GM18498 (cell line): ENCODE measurements around the gene POGK.

Source experiments
- ATAC-seq: cut with Tn5 transposase; IDR thresholded peaks from one replicate; pipeline ENCODE4 v1.9.1; 2021; ENCODE audit warnings: mild to moderate bottlenecking, moderate library complexity; ENCODE audit not compliant: unreplicated experiment

POGK gene

DNA sequence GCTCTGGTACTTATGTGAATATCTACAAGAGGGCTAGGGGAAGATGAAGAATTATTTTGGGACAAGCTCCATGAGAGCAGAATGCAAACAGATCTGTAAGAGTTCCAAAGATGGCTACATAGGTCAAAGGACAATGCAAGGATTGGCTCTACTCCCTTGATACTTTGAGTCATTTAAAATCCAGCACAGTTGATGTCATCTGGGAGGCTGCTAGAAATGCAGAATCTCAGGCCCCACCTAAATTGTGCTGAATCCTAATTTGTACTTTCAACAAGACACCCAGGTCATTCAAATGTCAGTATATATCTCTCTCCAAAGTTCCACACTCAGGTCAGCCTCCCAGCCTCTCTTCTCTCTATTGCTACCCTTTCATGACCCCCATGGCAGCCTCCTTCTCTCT, 60.5 kb downstream of the POGK start:
- no peak for ATAC-seq

DNA sequence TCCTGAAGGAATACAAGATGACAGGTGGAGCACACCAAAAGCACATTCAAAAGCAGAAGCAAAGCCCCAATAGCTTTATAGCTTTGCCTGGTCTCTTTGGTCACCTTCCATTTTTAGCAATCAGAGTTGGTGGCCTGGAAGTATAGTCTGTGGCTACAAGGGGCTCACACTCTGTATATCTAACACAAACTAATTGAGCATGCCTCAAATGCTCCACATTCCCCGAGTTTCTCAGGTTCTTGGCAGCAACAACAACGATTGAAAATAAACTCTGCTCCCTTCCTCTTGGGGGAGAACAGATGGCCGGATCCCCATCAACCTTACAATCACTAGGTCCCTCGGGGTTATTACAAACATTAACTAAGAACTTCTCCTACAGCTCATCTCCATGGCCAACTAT, 61.7 kb downstream of the POGK start:
- no peak for ATAC-seq

DNA sequence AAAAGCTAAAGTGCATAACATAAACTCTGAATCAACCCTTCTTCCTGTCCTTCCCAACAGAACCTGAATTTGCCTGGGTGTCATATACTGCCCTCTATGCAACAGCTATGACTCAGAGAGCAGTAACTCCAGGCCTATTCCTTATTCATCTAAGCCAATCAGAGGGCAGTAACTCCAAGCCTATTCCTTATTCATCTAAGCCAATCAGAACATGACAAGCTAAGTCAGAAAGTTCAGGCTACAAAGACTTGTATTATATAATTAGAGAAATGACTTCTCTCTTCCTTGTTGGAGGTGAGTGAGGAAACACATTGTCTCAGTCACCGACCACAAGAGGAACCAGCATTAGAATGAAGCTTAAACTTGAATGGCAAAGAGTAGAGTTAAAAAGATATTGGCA, 63.0 kb downstream of the POGK start:
- ATAC-seq: no peak

DNA sequence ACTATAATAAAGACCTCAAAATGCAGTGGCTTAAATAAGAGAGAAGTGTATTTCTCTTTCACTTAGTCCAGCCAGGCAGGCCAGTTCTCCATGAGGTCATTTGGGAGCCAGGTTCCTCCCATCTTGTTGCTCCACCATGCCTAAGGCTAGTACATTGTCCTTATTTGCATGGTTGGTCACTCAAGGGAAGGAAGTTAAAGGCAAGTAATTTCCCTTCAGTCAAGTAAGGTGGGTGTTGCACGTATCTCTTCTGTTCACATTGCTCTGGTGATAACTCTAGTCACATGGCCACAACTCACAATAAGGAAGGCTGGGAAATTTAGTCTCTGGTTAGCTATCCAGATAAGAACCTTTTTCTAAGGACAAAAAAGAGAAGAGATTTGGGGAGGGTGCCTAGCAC, 64.0 kb downstream of the POGK start:
- ATAC-seq: no peak

DNA sequence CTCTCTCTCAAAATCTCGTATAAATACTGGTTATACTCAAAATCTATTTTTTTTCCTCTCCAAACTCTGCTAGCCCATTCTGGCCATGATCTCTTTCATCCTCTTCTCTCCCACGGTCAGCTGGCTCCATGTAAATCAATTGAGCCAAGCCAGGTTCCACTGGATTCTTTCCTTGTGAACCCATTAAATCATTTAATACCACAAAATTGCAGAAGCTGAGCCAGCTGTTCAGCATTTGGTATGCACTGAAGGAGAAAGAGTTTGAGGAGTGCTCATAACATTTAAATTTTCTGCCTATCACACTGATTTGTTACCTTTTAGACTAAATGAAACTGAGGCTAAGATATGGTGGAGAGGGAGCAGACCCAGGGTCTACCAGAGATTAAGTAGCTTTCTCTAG, 65.9 kb downstream of the POGK start:
- no peak for ATAC-seq

DNA sequence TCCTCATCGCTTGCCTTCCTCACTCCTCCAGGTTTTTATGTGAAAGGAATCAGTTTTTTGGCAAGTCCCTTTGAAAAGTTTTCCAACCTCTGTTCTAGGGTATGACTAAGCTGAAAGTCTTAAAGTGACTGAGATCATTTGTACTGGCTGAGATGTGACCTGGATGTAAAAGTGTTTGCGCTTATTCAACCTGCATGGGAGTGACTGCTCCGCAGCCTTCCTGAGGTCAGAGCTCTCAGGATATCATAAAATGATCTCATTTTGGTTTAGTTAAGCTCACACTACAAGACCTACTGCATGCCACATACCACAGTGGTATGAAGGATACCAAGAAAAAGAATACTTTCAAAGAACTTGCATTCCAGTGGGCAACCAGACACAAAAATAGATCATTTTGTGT, 66.6 kb downstream of the POGK start:
- ATAC-seq: no peak
